Renal pelvis (tissue), 4 donors: ENCODE data around the gene GRIP2. TPM values are rescaled to one million over a fixed set of nuclear protein-coding genes. Genes with fewer than 3 reads are reported as not detected.
A peak's percentile ranks its signal among the peaks of the same experiment; 100 is the strongest.

ENCODE experiments used
- DNase-seq: peaks from one replicate; pipeline ENCODE4 v3.0.0-alpha.2; 2013
- polyA plus RNA-seq, 3 donors: library from polyadenylated mRNA; unstranded; fragments of 120-200 nt; gene quantifications; one replicate each; pipeline ENCODE4 v1.2.1, GENCODE V29; 2013; ENCODE audit not compliant: insufficient read length in 3 of 3

Gene GRIP2
- polyA plus RNA-seq, 3 donors, result 1.1 to 2.5 (median 1.5) TPM

DNA sequence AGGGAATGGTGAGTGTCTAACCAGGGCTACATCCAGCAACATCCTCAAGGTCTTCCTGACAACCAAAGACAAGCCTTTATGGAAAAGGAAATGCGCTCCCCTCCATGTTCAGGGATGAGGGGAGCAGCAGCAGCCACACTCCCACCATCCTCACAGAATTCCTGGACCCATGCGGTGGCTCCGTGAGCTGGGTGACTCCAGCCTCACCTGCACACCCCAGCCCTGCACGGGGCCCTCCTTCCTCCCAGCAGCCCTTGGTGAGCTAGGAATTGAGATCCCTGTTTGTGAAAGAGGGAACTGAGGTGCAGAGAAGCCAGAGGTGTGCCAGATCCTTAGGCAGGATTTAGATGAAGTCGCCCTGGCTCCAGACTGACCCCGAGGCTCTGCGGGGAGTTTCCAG, 52.3 kb downstream of the GRIP2 start:
- no peak for DNase-seq

DNA sequence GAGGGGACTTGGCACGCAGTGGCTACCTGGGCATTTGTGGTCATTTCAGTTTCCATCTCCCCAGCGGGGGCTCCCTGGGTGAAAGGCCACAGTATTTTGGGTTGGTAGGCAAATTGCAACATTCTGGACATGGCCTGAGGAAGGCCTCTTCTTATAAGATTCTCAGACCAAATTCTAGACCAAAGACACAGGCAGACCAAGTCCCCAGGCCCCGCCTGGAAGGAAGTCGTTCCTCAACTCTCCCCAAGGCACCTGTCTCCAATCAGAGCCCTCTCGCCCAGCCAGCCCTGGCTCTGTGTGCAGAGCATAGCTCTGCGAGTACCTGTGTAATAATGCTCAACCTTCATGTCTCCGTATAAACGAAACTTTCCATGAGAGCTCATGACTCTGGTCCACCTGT, 53.1 kb downstream of the GRIP2 start:
- DNase-seq, result no peak

DNA sequence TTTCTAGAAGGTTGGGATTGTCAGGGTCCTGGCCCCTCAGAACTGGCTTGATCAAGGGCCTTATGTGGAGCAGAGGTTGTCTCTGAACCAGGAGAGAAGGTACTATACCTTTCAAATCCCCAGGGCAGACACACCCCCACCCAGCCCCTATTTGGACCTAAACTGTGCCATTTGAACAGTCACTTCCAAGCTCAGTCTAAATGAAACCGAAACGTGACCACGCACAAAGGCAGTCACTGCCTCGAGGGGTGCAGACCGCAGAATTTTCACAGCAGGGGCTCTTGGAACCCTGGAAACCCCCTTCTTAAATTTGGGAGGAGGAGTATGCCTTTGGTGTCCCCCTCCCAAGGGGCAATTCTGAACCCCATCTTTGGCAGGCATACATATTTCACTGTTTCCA, 53.7 kb downstream of the GRIP2 start:
- DNase-seq, result no peak

DNA sequence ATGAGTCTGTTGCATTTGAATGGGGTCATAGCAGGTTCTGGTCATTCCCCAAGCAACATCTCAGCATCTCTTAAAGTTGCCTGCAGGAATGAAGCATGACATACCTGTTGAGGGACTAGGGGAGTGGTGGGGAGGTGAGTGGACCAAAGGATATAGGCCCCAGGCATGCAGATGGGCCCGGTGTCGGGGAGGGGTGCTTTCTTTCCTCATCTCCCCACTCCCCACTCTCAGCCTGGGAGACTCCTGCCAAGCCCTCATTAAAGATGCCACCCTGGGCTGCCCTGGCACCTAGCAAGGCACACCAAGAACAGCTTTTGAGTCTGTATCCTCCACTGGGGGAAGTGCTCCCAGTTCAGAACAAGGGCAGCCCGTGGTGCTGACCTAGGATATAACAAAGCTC, 54.2 kb downstream of the GRIP2 start:
- DNase-seq, result no peak

DNA sequence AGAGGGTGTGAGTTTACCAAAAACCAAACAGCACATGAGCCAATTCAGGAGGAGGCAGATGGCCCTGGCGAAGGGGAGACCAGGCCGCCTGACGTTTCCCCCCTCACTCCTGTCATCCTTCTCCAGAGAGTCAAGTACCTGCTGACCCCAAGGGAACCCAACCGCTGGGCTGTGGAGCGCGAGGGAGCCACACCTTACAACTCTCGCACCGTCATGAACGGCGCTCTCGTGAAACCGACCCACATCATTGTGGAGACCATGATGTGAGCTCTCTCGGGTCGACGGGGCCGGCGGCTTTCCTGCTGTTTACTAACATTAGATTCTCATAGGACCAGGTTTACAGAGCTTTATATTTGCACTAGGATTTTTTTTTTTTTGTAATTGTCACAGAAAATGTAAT, 55.4 kb downstream of the GRIP2 start:
- DNase-seq, result no peak

DNA sequence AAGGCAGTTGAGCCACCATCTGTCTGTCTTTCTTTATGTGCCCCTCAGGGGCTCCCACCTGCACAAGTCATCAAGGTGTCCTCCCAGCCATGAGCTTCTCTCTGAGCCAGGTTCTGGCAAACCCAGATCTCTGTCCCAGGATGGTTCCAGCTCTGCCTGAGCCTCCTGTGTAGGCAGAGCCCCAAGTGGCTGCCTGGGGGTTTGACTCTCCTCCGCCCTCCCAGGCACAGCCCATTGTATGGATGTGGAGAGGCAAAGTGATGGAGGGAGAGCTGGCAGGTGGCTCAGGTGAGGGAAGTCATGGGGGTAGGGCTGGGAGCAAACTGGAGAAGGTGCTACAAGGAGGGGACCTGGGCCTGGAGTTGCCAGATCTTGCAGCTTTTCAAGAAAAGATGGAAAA, 56.9 kb downstream of the GRIP2 start:
- no peak for DNase-seq

DNA sequence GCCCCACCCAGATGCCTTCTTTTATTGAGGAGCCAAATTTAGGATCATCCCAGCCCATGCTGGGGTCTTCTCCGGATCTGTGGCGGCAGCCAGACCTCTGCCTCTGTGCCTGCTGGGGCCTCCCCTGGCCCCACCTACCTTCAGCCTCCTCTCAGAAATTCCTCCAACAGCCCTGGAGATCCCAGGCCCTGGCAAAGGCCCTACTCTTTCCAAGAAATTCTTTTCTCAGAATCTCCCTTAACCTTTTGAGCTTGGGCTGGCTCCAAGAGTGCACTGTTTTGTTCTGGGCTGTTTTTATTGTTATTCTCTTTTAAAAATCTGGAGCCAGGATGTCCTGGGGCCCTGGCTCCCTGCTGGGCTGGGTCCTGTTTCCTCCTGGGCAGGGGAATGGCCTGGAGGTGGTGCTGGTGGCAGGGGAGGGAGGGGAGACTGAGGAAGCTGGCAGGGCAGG, 57.8 kb downstream of the GRIP2 start:
- DNase-seq, result peak; percentile 70

DNA sequence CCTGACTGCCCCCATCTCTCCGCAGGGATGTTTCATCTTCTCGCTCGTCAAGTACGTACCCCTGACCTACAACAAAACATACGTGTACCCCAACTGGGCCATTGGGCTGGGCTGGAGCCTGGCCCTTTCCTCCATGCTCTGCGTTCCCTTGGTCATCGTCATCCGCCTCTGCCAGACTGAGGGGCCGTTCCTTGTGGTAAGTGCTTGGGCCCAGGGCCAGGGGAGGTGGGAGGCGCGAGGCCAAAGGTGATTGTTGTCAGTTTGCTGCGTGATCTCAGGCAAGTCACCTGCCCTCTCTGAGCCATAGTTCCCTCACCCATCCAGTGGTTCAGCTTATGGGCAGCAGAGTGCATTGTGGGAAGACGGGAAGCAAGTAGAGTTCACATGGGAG, 58.5 kb downstream of the GRIP2 start:
- no peak for DNase-seq

DNA sequence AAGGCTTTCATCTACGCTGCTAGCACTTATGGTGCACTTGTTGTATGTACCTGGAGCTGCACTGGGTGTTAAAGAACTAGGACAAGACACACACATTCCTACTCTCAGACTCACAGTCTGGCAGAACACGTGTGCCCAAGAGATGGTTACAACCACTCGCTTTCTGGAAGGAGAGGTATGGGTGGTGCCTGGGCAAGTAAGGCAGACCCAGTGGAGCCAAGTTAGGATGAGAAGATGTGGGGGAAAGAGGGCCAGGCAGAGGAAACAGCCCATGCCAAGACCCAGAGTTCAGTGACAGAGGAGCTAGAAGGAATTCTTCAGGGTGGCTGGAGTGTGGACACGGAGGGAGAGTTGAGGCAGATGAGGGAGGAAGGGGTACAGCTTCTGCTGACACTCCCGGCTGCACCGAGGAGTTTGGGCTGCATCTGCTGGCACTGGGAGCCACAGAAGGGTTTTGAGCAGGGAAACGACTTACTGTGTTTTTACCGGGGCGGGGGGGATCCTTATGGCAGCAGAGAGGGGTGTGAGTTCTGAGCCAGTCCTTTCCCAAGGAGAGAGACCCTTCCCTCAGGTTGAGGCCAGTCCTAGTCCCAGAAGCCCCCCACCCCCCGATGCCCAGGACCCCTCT, 59.0 kb downstream of the GRIP2 start:
- no peak for DNase-seq

DNA sequence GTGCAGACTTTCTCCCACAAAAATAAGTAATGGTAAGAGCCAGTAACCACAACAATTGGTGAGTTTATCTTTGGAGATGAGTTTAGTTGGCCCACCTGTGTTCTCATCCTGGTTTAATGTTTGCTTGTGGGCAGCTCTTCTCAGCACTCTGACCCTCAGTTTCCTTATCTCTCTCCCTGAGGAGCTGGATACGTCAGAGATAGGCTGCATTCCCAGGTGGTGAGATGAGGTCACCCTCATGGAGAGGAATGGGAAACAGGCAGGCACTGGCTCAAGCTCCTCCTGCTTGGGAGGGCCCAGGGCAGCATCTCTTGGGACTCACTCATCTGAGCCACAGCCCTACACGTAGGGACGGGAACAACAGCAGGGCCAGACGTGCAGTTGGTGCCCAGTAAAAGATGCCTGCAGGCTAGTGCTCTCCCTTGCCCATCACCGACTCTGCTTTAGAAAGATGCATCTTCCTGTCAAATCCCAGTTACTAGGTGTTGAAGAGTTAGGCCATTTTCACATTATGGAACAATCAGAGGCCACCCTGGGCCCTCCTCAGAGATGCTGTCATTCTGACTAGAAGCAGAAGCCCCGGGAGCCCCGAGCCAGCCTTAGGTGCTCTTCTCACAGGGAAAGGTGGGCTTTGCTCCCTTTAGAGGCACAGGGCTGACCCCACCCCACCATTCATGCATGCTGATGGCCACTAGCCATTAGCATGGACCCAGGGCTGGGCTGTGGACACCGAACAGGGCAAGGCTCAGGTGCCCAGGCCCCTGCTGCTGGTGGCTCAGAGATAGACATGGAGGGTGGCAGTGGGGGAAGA, 59.7 kb downstream of the GRIP2 start:
- no peak for DNase-seq

DNA sequence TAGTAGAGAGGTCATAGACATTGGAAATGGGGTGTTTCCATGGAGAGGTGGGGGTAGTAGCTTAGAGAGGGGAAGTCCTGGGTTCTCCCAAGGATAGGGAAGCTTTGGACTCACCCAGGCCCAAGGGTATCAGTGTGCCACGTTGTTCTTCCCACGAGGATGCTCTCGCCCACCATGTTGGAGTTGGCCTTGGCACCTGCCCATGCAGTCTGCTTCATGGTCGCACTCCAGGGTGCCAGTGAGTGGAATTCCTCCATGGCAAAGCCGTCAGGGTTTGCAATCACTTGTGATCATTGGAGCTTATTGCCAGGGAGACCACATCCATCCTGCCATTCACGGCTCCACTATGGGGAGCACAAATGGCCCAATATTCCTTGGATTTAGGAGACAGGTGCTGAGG, 60.6 kb downstream of the GRIP2 start:
- no peak for DNase-seq

DNA sequence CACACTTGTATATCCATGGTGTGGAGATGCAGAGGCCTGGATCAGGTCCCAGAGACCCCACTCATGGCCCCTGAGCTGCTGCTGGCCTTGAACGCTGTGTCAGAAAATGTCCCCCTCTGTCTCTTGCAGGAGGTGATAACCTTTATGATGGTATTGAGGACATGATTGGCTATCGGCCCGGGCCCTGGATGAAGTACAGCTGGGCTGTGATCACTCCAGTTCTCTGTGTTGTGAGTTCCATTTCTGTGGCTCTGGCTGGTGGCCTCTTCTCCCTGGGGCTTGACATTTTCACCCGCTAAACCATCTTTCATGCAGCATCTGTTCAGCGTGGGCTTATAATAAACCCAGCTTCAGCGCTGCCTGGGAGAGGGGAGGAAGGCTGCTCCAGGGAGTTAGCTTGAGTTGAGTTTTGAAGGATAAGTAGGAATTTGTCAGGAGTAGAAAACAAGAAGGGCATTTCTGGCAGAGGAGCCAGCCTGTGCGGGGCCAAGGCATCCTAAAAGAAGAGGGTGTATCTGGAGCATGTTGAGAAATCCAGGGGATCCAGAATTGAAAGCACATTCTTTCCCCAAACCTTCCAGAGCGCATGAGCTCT, 61.1 kb downstream of the GRIP2 start:
- peak; percentile 60 for DNase-seq

DNA sequence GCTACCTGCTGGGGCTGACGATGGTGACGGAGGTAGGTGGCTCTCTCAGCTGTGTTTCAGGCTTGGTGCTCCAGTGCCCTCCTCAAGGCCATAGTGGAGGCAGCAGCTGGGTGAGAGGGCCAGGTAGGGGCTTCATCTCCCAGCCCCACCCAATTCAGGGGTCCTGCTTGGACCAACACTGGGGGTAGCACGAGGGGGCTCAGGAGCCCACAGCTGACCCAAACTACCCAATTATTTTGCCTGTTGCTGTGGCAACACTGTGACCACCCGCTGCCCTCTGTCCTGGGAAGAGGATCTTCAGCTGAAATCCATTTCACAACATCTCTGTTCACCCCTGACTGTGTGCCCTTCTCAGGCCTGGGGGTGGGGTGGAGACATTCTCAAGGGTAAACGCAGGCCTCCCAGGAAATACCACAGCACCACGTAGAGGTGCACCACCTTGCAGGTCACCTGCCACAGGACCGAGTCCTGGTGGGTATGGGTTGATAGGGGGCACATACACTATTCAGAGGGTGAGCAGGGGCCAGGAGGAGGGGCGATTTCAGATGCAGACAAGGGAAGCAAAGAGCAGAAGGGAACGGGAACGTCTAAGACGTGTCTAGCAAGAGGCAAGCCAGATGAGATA, 62.7 kb downstream of the GRIP2 start:
- no peak for DNase-seq

DNA sequence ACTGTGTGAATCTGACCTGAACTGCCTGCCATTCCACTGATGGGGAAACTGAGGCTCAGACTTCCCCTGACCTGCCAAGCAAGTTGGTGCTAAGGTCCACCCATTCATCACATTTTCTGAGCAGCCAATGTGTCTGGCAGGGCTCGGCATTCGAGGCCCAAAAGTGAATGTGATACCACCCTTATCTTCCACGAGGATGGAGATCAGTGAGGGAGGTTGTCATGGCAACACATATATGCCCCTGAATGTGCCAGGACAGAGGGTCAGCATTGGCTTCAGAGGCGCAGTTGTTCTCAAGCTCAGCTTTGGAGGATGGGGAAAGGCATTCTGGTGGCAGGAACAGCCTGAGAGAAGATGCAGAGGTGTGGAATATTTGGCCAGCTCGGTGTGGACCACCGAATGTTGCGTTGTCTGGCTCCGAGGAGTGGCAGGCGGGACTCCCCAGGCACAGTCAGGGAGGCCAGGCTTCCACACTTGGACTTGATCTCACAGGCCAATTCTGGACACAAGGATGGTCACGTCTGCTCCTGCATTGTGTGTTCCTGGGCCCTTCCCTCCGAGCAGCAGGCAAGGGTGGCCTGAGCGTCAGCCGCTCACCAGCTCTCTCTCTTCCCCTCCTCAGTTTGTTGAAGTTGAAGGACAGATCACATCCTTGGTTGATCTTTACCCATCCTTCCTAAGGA, 63.4 kb downstream of the GRIP2 start:
- no peak for DNase-seq

DNA sequence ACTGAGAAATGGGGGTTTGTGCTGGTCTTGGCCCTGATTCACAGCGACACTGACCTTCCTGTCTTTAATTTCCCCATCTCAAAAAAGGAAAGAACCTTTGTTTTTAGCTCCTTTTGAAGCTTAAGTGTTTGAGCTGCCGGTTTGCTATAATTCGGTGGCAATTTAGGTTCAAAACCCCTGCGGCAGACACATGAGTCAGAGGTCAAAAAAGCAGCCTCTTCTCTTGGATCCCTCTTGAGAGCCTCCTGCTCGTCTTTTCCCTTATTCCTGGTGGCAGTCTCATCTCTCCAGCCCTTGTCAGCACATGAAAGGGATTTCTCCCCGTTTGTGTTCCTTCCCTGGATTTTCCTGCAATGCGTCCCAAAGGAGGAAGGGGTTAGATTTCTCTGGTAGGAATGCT, 64.5 kb downstream of the GRIP2 start:
- DNase-seq, result no peak

DNA sequence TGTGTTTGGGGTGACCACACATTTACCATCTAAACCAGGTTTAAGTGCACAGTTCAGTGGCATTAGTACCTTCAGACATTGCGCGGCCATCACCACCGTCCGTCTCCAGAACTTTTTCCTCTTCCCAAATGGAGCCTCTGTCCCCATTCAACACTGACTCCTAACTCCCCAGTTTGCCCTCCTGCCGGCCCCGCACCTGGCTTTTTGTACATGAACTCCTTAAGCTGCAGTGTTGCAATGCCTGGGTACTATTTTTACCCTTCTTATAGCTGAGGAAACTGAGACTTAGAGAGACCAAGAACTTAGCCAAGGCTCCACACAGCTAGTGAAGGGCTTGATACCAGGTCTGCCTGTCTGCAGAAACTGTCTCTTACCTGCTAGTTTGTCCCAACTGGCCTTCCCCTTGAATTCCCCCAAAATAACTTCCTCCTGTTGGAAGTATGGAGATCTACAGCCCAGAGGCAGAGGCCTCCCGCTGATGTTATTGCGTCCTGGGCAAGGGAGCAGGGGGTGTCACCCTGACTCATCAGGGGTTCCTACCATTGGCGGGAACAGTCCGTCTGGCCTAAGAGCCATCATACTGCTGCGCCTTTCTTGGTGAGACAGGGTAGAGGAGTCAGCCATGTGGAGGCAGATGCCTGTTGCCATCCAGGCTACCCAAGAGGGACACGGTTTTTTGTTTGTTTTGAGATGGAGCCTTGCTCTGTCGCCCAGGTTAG, 65.6 kb downstream of the GRIP2 start:
- DNase-seq, result no peak

DNA sequence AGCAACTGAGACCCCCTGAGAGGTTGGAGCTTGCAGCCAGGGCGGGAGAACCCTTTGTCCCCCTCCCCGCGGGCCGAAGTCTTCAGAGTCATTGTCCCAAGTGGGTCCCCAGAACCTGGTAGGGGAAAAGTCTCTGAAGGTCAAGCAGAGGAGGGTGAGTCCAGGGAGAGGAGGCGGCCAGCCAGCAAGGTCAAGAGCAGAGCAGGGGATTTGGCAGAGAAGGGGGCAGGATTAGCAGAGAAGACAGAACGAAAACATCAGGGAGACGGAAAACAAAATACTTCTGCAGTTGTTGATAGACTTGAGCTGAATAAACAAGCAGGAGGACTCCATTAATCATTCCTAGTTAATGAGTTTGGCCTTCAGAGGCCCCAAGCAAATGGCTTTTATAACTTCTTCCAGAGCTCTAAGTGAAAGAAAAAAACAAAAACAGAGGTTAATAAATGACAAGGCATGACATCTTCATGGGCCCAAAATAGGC, 66.7 kb downstream of the GRIP2 start:
- DNase-seq, result peak; percentile 88

DNA sequence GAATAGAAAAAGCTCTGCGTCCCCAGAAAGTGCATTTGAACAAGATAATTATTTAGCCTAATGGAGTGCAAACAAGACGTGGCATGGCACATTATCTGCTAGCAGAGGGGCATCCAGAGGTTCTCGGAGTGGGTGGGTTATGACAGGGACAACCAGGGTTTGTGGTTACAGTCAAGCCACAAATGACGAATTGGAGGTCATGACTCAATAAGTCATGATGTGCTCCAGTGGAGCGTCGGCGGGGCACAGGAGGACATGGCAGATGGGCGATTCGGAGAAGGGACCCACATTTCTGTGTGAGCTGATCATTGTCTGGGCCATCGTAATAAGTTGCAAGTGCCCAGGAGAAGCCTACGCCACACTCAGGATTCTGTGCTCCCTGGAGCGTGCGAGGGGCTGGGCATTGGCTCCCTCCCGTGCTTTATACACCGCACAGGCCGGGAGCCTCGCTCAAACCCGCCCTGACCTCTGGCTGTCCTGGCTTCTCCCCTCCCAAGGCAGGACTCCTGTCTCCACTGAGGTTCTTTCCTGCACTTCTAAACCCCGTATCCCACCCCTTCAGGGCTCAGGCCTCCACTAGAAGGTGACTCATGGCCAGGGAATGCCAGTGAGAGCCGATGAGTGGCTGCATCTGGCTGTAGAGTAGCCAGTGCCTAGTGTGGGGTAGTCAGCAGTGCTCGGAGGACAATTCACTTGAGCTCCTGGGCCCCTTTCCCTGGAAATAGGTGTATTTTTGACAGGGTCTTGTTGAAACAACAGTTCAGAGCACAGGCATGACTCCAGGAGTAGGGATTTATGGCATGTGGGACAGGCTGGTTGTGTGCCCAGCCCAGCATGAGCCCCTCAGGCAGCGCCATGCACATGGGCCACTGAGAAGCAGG, 67.4 kb downstream of the GRIP2 start:
- no peak for DNase-seq

DNA sequence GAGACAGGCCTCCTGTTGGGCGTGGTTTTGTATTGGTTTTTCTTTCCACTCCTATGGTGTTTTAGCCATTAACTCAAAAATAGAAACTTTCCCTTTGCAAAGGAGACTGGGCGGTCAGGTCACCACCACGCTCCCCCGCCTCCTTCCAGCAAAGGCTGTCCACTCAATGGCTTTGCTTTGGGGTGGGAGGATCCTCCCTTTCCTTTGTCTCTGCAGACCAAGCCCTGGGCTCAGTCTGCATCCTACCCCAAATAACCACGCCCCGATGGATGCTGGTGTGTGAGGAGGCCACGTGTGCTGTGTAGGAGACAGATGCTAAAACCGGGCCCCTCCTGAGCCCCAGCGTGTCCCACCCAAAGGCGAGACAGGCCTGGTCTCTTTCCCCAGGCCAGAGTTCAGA, 68.5 kb downstream of the GRIP2 start:
- no peak for DNase-seq

DNA sequence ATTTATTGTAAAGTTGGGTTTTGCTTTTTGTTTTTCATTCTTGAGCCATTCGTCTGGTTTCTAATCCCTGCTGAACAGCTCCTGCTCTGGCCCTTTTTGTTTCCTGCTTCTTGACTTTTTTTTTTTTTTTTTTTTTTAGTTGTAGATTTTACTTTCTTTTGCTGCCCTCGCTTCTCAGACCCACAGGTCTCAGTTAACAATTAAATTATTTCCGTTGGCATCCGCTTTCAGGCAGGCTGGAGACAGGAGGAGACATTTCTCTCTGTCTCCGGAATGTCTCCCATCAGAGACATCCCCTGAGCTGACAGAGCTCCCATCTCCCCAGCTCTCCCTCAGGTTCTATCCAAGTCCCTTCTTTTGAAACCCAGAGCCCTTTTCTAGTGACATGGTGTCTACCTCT, 69.1 kb downstream of the GRIP2 start:
- no peak for DNase-seq
